GM10248 (cell line): ENCODE measurements around the gene GFPT1.

Experiments used
- CTCF ChIA-PET: fragments of 300-600 bp; sonication (Branson Sonifier 250); formaldehyde crosslinking; extraction: SDS; loops from one replicate; lab custom pipeline; 2021; ENCODE audit warnings: antibody characterized with exemption; lab: Yijun Ruan, JAX
- POLR2A ChIA-PET: fragments of 350-650 bp; sonication (Branson Sonifier 250); formaldehyde crosslinking; extraction: SDS; loops from one replicate; lab custom pipeline; 2020; ENCODE audit warnings: antibody characterized with exemption; lab: Yijun Ruan, JAX
- DNase-seq: peaks from one replicate; pipeline ENCODE4 v3.0.0; 2012; ENCODE audit errors: extremely low spot score
- CTCF ChIP-seq: IDR thresholded peaks from 2 replicates; pipeline ENCODE4 v1.5.1; 2012; ENCODE audit warnings: mild to moderate bottlenecking, low read depth; ENCODE audit errors: extremely low read depth, missing control alignments, control extremely low read depth

GFPT1 gene

DNA sequence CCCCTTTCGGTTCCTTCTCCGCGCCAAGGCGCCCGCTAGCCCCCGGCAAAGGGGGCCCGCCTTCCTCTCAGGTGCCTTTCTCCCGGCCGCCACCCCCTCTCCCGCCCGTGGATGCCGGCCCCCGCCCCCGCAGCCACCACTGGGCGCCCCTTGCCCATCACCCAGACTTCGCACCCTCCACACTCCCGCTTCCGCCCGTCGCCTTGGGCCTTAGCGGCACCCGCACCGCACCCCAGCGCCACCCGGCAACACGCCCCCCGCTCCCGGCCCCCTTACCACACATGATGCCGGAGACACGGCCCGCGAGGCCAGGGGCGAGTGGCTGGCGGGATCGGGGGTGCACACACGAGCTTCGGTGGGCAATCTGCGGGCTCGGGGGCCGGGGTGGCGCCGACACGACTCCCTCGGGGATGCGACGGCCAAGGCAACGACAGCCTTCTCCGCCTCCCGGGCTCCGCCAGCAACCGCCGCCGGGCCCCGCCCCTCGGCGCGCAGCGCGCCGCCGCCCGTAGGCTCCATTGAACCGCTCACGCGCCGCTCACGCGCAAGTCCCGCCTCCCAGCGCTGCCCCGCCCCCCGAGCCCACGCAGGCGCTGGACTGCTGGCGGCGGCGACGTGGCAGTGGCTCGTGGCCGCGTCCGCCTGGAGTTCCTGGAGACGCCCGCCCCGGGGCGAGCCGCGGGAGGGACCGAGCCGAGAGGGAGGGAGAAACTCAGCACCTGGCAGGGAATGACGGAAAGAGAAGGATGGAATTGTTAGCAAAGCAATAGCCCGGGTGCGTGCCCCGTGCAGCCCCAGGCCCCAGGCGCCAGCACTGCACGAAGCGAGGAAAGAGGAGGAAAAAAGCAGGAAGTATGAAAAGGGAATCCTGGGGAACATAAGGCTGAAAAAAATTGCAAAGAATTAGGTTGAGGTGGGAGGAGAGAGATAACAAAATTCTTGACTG lies at the start of gene GFPT1:
Gene GFPT1 (minus strand): TSS at position 439 of the 946 bp plus-strand sequence. CDS start 156 bp downstream, at position 283.
- CTCF ChIA-PET, result interaction anchor here (1.3 to 2.3 kb wide), 2 partner anchors 11 to 14 kb away, joined by 5 to 13 read pairs; no protein-coding TSS in a partner anchor

DNA sequence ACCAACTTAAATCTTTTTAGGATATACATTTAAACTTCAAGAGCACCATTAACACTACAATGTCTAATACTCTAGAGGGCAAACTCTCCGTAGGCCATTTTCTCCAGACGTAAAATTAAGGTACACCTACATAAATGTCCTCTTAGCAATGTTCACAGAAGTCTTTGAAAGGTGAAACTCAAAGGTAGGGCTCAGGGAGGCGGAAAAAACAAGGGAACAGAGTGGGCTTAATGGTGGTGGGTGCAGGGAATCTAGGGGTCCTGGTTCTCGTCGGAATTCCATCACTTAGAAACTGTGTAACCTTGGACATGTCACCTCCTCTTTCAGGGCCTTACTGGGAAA lies 49.5 kb upstream of the GFPT1 start:
- POLR2A ChIA-PET, result interaction anchor here (0.7 to 1.4 kb wide), 3 partner anchors 17 to 593 kb away, joined by 3 to 7 read pairs (median 5); no protein-coding TSS in a partner anchor
- CTCF ChIA-PET, result interaction anchor here (0.6 to 3.0 kb wide), 15 partner anchors 8 to 493 kb away, joined by 3 to 14 read pairs (median 4); no protein-coding TSS in a partner anchor
- peak; percentile 26 for DNase-seq
- peak; percentile 1 for TF ChIP-seq CTCF

More for the DNA sequence above, at the start of gene GFPT1:
- TF ChIP-seq CTCF, result no peak
- POLR2A ChIA-PET, result interaction anchor here (0.6 kb wide), 1 partner anchor 10 kb away, joined by 4 read pairs; no protein-coding TSS in a partner anchor
- peak; percentile 96 for DNase-seq

GRCh38 chr2:69434753-69435152 lies 47.7 kb upstream of the GFPT1 start:
- CTCF ChIA-PET, result no interaction called here

DNA sequence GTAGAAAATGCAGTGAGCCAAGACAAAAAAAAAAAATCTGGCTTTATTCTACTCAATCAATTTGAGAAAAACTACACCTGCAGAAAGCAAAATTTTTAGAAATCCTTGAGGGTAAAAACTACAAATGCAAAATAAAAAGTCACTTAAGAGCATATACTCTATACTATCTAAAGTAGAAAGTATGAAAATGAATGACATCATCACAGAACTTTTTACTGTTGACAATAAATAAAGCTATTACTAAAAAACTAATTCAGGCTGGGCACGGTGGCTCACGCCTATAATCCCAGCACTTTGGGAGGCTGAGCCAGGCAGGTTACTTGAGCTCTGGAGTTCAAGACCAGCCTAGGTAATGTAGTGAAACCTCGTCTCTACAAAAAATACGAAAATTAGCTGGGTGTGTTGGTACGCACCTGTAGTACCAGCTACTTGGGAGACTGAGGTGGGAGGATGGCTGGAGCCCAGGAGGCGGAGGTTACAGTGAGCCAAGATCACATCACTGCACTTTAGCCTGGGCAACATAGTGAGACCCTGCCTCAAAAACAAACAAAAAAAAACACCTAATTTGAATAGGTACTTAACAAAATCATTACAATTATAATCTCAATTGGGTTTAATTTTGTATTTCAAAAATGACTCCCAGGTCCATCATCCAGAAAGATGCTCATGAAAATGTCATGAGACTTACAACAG lies 42.6 kb upstream of the GFPT1 start:
- ChIA-PET CTCF (interaction anchor here (0.7 to 2.3 kb wide), 4 partner anchors 8 to 32 kb away, joined by 4 to 7 read pairs (median 4); partner anchors contain the start of gene NFU1), POLR2A (no interaction called here)
- no peak for DNase-seq
- no peak for TF ChIP-seq CTCF

More at GRCh38 chr2:69434753-69435152, 47.7 kb upstream of the GFPT1 start:
- no peak for DNase-seq
- POLR2A ChIA-PET, result no interaction called here
- no peak for TF ChIP-seq CTCF

GRCh38 chr2:69428981-69429380 lies 42.0 kb upstream of the GFPT1 start:
- ChIA-PET POLR2A (no interaction called here), CTCF (interaction anchor here (1.2 to 2.3 kb wide), 3 partner anchors 8 to 31 kb away, joined by 4 to 7 read pairs (median 5); partner anchors contain the start of gene NFU1)
- TF ChIP-seq CTCF, result no peak
- DNase-seq, result no peak

DNA sequence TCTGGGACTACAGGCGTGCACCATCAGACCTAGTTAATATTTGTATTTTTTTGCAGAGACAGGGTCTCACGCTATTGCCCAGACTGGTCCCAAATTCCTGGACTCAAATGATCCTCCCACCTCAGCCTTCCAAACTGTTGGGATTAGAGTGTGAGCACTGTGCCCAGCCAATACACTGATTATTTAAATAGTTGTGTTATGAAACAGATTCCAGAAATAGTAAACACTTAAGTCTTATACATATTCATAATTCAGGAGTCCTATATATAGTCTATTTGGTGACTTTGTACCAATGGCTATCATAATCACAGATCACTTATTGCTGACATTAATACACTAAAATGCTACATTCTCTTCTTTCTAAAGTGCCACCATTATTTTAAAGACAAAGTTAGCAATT lies 37.4 kb upstream of the GFPT1 start:
- CTCF ChIA-PET, result no interaction called here
- POLR2A ChIA-PET, result no interaction called here
- no peak for DNase-seq
- no peak for TF ChIP-seq CTCF
